Liver (tissue), 9 donors: ENCODE data around the gene DLX6. TPM values are rescaled to one million over a fixed set of nuclear protein-coding genes. Genes with fewer than 3 reads are reported as not detected.

Source experiments
- DNase-seq: peaks from one replicate; pipeline ENCODE4 v3.0.0-alpha.2; 2017; ENCODE audit warnings: low spot score
- H3K27ac ChIP-seq, 2 donors: one replicate each; pipeline ENCODE4 v1.7.0; 2013; ENCODE audit warnings: inconsistent platforms in 2 of 2, low read length in 2 of 2, control low read depth in 1 of 2, low read depth in 1 of 2, mild to moderate bottlenecking in 1 of 2
- H3K27me3 ChIP-seq, 4 donors: one replicate each; pipeline versions ENCODE4 v1.6.1 to v1.7.0; 2013; ENCODE audit warnings: low read length in 3 of 4, inconsistent platforms in 1 of 4, mild to moderate bottlenecking in 1 of 4, moderate library complexity in 1 of 4; ENCODE audit not compliant: control insufficient read depth in 4 of 4, insufficient read depth in 4 of 4
- H3K36me3 ChIP-seq, 4 donors: one replicate each; pipeline versions ENCODE4 v1.6.1 to v1.7.0; 2013; ENCODE audit warnings: low read length in 3 of 4, mild to moderate bottlenecking in 3 of 4, low read depth in 1 of 4, moderate library complexity in 1 of 4; ENCODE audit not compliant: control insufficient read depth in 4 of 4, insufficient read depth in 3 of 4
- H3K4me1 ChIP-seq, 4 donors: one replicate each; pipeline versions ENCODE4 v1.6.1 to v1.7.0; 2013; ENCODE audit warnings: low read length in 3 of 4, mild to moderate bottlenecking in 3 of 4, moderate library complexity in 1 of 4; ENCODE audit not compliant: control insufficient read depth in 4 of 4, insufficient read depth in 4 of 4
- H3K4me3 ChIP-seq, 3 donors: one replicate each; pipeline versions ENCODE4 v1.6.1 to v1.7.0; 2013; ENCODE audit warnings: low read length in 3 of 3, control low read depth in 1 of 3, low read depth in 1 of 3, mild to moderate bottlenecking in 1 of 3
- H3K9ac ChIP-seq, 2 donors: one replicate each; pipeline ENCODE4 v1.7.0; 2013; ENCODE audit warnings: low read length in 2 of 2, mild to moderate bottlenecking in 2 of 2, moderate library complexity in 2 of 2, control low read depth in 1 of 2, low read depth in 1 of 2
- H3K9me3 ChIP-seq, 4 donors: one replicate each; pipeline versions ENCODE4 v1.6.1 to v1.7.0; 2013; ENCODE audit warnings: low read length in 3 of 4; ENCODE audit not compliant: control insufficient read depth in 4 of 4
- EGR1 ChIP-seq, 2 donors: IDR thresholded peaks; 2 replicates each; pipeline ENCODE4 v1.6.1; 2016 to 2018; ENCODE audit warnings: antibody characterized with exemption in 2 of 2, low read depth in 2 of 2
- FOXA1 ChIP-seq: IDR thresholded peaks from 2 replicates; pipeline ENCODE4 v1.6.1; 2016; ENCODE audit warnings: antibody characterized with exemption
- HNF4A ChIP-seq, 2 donors: conservative IDR thresholded peaks; 2 replicates each; pipeline ENCODE4 v1.6.1; 2016; ENCODE audit warnings: antibody characterized with exemption in 2 of 2, mild to moderate bottlenecking in 2 of 2
- JUND ChIP-seq, 2 donors: IDR thresholded peaks; 2 replicates each; pipeline ENCODE4 v1.6.1; 2016; ENCODE audit warnings: antibody characterized with exemption in 2 of 2
- NR2F2 ChIP-seq: IDR thresholded peaks from 2 replicates; pipeline ENCODE4 v1.6.1; 2016; ENCODE audit warnings: antibody characterized with exemption
- RAD21 ChIP-seq, 2 donors: IDR thresholded peaks; 2 replicates each; pipeline ENCODE4 v1.6.1; 2016; ENCODE audit warnings: antibody characterized with exemption in 2 of 2, mild to moderate bottlenecking in 2 of 2
- TAF1 ChIP-seq: conservative IDR thresholded peaks from 2 replicates; pipeline ENCODE4 v1.6.1; 2016; ENCODE audit warnings: antibody characterized with exemption, mild to moderate bottlenecking
- YY1 ChIP-seq: IDR thresholded peaks from 2 replicates; pipeline ENCODE4 v1.6.1; 2016; ENCODE audit warnings: antibody characterized with exemption, mild to moderate bottlenecking
- WGBS: extraction: QIAGEN DNeasy Blood & Tissue Kit; methylation state at CpG from one replicate; pipeline ENCODE4 v1.1.7; 2013; 5-methylcytosine and 5-hydroxymethylcytosine counted together
- polyA plus RNA-seq, 2 donors: library from polyadenylated mRNA; stranded (reverse) in 1 of 2; unstranded in 1 of 2; fragments of 200-250 nt in 1 of 2; fragments of >200 nt in 1 of 2; fragmentation: Nextera tagmentation in 1 of 2; extraction: Ambion mirVana in 1 of 2; gene quantifications; one replicate each; pipeline versions ENCODE4 v1.2.1 to v1.2.3, GENCODE V29; 2013 to 2015
- total RNA-seq, 2 donors: library from RNA; depleted of rRNA; stranded (reverse); fragments of >200 nt; gene quantifications; one replicate each; pipeline ENCODE4 v1.2.3, GENCODE V29; 2014
- TF ChIP-seq, protein P1 (sequence below): IDR thresholded peaks from 2 replicates; pipeline ENCODE4 v1.6.1; 2016; ENCODE audit warnings: antibody characterized with exemption
- TF ChIP-seq, protein P2 (sequence below): IDR thresholded peaks from 2 replicates; pipeline ENCODE4 v1.6.1; 2016; ENCODE audit warnings: antibody characterized with exemption, mild to moderate bottlenecking
- donor health status: healthy.
- donor health status: healthy.
- donor health status: healthy.
- donor health status: healthy.
- donor health status: healthy.

The DLX6 gene
- total and polyA plus RNA-seq, 4 donors: not detected

DNA sequence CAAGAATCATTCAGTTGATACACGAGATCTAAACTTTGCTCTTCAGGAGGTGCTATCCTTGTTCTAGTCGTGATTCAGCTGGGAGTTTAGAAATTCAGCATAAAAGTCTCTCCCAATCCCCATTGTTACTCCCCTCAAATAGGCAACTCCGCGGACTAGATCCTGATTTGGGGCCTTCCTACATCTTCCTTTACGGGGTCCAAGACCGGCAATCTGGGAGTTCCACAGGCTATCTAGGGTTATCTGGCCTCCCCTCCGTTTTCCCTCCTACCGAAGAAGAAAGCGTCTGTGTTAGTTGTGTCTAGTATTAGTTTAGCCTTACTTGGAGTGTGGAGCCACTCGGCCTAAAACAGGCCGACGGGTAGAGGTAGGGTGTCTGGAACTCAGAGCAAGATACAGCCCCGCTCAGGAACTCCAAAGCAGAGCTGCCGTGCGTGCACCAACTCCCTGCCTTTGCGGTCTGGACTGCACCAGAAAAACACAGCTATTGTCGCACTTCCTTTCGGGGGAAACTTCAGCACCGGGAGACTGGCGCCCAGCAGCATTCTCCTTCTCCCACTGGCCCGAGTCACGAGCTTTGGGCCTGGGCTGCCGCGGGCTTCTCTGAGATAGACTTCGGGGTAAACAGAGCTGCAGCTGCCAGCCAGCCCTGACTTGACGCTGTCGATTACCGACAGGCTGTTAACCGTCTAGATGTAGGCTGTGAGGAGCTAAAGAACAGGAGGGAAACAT is 20.8 kb downstream of the DLX6 start:
- TF ChIP-seq JUND (IDR thresholded peaks at IDR 0.05) (no peak), YY1 (no peak), RAD21 (IDR thresholded peaks at IDR 0.05) (no peak), NR2F2 (no peak), FOXA1 (no peak), HNF4A (conservative IDR thresholded peaks at IDR 0.05) (no peak)
- TF ChIP-seq, protein P1, sequence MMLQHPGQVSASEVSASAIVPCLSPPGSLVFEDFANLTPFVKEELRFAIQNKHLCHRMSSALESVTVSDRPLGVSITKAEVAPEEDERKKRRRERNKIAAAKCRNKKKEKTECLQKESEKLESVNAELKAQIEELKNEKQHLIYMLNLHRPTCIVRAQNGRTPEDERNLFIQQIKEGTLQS: no peak
- TF ChIP-seq, protein P2, sequence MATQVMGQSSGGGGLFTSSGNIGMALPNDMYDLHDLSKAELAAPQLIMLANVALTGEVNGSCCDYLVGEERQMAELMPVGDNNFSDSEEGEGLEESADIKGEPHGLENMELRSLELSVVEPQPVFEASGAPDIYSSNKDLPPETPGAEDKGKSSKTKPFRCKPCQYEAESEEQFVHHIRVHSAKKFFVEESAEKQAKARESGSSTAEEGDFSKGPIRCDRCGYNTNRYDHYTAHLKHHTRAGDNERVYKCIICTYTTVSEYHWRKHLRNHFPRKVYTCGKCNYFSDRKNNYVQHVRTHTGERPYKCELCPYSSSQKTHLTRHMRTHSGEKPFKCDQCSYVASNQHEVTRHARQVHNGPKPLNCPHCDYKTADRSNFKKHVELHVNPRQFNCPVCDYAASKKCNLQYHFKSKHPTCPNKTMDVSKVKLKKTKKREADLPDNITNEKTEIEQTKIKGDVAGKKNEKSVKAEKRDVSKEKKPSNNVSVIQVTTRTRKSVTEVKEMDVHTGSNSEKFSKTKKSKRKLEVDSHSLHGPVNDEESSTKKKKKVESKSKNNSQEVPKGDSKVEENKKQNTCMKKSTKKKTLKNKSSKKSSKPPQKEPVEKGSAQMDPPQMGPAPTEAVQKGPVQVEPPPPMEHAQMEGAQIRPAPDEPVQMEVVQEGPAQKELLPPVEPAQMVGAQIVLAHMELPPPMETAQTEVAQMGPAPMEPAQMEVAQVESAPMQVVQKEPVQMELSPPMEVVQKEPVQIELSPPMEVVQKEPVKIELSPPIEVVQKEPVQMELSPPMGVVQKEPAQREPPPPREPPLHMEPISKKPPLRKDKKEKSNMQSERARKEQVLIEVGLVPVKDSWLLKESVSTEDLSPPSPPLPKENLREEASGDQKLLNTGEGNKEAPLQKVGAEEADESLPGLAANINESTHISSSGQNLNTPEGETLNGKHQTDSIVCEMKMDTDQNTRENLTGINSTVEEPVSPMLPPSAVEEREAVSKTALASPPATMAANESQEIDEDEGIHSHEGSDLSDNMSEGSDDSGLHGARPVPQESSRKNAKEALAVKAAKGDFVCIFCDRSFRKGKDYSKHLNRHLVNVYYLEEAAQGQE: peak; percentile 23
- no peak for DNase-seq
- Histone ChIP-seq H3K9me3 (peaks cover 0 to 6% (median 1%) of the 10 kb centered on the region in 4 donors), H3K4me1 (peaks cover 5 to 34% (median 23%) of the 10 kb centered on the region in 4 donors), H3K4me3 (peak overlapping the region in 1 of 3 donors; percentile 3), H3K9ac (no peak overlapping the region), H3K36me3 (no peaks in the 10 kb centered on the region), H3K27me3 (peaks cover 3 to 16% (median 12%) of the 10 kb centered on the region in 4 donors), H3K27ac (no peak overlapping the region)
- 43% methylated on average over 29 of the region's 29 CpGs for WGBS

DNA sequence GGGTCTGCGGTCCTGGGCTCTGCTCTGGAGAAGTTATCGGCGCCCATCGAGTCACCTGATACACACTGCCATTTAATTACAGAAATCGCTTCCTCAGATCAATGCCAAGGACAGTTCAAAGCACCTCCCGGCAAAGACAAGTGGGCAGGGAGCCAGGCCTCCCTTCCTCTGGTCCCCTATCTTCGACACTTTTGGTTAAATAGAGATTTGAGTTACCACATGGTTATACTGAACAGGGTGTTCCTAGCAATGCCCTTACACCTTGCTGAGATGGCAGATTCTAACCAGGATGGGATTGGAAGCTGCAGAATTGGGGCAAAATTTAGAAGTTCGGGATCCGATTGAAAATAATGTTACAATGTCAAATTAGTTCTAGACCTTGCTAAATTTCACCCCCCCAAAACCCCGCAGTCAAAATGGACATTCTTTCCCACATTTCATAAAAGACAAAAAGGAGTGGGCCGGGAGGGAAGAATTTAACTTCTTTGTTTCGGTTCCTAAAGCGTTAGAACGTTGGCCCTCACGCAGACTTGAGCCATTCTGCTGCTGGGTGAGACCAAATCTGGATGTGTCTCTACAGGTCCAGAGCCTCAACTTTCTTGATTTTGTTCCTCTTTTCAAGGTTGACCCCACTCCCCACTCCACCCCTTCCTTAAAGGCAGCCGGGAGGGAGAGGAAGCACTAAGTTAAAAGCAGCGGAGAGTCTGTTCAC is 21.5 kb downstream of the DLX6 start:
- Histone ChIP-seq H3K27ac (no peak overlapping the region), H3K4me3 (peak overlapping the region in 2 of 3 donors; percentile 38 to 67), H3K9me3 (peaks cover 0 to 3% (median 0%) of the 10 kb centered on the region in 4 donors), H3K36me3 (no peaks in the 10 kb centered on the region), H3K27me3 (peaks cover 0 to 16% (median 10%) of the 10 kb centered on the region in 4 donors), H3K4me1 (peaks cover 5 to 27% (median 19%) of the 10 kb centered on the region in 4 donors), H3K9ac (no peak overlapping the region)
- TF ChIP-seq, protein P1: no peak
- TF ChIP-seq EGR1 (IDR thresholded peaks at IDR 0.05; ENCODE audit: low read depth in 2 of 2) (no peak), FOXA1 (no peak), TAF1 (no peak)
- TF ChIP-seq, protein P2: peak; percentile 16
- no peak for DNase-seq
- 43% methylated on average over 17 of the region's 17 CpGs for WGBS
